ENCODE measurements around the gene ITIH4.

The ITIH4 gene

DNA sequence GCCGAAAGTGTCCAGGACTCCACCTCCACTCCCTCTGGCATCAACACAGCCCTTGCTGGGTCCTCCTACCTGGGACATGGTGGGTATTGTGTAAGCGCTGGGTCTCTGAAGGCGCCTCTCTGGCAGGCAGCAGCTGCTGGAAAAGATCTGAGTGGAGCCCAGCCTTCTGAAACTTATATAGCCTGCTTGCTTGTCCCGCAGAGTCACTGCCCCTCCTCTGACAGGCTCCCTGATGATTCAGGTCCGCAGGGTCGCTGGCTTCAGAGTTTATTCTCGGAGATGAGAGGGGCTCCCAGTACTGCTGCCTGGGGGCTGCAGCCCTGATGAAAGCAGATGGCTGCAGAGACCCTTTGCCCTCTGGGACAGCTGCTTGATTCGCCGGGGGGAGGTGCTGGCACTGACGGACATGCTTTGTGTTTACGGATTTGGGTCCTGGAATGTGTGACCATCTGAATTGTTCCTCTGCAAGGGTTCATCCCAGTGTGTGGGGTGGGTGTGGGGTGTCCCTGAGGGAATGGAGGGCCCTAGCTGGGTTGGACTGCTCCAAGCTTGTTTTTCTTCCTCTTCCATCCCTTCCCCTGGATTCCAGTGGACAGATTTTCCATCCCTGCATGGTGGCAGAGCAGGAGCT lies 4.5 kb upstream of the ITIH4 start, which contains the start of gene MUSTN1:
MUSTN1 (minus strand) TSS at position 149 of the 631 bp plus-strand sequence; CDS start at position 78, 71 bp downstream.
- no peak for DNase-seq

DNA sequence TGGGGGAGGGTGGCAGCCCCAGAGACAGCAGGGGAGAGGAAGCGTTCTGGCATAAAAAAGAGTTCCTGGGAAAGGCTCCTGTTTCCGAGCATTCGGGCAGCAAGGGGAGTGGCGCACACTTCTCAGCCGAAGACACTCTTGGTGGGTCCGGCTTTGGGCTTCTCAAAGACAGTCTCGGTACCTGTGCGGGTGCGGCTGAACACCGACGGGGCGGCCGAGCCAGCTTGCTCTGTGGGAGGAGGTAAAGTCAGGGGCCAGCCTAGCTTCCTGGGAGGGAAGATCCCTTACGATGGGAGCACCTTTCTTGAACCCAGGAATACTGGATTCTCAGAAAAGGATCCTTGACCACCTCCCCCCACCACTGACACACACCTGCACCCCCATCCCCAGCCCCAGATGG lies 2.7 kb upstream of the ITIH4 start:
- DNase-seq: no peak

DNA sequence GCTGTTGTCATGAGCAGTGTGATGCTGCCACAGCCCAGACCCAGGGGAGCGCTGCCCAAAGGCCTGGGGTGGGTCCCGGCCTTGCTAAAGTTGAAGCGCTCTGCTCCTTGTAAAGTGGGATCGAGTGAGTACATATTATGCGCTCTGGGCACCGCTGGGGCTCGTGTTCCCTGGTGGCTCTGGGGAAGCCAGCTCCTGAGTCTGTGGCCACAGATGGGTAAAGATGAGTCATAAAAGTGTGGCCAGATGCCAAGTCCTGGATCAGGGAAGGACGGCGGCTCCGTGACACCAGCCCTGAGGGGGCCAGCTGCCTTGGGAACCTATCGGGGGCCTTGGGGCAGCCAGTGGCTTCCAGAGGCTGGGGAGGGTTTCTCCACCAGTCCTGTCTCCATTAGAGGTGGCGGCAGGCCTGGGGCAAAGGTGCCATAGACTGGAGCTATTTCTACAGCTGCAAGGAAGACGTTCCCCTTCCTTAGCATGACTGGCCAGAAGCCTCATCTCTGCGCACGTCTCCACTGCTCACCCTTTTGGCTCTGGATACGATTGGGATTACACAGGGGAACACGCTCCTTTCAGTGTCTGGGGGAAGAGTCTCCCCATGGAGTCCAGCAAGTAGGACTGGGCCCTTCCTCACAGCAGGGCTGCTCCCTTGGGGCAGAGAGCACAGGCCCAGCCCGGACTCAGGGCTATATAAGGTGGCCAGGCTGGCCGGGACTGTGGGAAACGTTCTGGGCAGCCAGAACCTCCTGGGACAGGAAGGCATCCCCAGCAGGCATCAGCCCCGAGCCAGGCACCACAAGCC lies 1.2 kb upstream of the ITIH4 start:
- DNase-seq: peak in 18 of 58 donors; percentile 1 to 53 (median 20)

DNA sequence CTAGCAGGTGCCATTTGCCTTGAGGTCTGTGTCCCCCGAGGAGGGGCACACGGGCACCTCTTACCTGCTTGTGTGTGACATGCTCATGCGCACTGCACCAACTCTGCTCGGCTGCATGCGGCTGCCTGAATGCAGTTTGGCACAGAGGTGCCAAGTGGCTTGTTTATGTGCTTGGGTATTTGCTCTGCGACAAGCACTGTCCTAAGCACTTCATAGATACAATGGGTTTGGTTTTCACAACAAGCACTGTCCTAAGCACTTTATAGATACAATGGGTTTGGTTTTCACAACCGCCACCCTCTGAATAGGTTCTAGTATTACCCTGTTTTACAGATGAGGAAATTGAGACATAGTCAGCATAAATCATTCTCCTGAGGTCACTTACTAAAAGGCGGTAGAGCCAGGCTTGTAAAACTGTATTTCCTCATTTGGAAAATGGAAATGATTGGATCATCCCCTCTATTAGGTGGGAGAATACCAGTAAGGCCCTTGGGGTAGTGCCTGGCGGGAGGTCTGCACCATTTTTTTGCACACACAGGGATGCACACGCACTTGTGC lies 487 bp downstream of the ITIH4 start:
- no peak for DNase-seq

DNA sequence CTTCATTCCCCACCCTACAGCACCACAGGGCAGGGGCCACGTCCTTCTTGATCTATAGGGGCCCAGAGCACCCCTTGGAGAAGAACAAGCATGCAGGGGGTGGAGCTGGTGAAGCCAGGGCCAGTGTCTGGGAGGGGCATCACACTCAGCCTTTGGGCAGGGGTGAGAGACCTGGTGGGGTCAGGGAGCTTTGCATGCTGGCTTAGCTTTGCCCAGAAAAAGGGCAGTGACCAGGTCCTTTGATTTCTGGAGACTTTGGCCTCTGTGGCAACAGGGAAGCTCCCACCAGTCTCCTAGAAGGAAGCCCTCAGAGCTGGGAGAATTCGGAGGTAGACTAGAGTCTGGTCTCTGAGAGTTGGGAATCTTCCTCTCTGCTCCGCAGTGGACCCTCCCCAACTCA lies 990 bp downstream of the ITIH4 start:
- DNase-seq: no peak

DNA sequence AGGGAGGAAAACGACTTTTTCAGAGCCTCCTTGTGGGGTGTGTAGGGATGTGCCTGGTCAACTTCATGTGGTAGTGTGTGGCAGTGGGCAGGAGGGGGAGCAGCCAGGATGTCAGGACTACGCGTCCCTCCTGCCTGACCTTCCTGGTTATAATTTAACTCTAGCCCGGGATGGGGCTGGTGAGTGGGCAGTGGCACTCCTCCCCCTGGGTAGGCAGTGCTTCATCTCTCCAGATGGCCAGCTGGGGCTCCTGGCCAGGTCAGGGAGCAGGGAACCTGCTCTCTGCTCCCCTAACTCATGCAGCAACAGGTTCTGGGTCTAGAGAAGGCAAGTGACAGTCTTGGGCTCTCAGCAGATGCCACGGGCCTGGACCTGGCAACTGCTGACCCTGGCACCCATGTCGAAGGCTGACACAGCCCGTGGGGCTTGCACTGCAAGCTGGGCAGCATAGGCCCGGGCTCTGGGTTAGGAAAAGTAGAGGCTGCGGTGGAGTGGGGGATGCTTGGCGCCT lies 2.6 kb downstream of the ITIH4 start:
- DNase-seq: no peak

DNA sequence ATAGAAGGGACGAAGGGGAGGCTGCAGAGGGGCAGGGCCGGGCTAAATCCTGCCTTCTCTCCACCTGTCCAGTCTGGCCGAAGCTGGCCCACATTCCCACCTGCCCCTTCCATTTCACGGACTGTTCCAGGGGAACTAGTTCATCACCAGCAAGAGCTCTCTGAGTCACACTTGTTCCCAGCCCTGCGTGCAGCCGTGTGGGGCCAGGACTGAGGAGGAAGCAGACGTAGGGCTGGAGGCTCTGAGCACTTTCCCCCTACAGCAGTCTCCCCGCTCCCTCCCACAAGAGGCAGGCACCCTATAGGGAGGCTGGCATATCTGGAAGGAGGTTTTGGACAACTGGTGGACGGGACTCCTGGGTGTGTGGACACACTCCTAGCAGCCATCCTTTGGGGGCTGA lies 3.0 kb downstream of the ITIH4 start:
- no peak for DNase-seq

DNA sequence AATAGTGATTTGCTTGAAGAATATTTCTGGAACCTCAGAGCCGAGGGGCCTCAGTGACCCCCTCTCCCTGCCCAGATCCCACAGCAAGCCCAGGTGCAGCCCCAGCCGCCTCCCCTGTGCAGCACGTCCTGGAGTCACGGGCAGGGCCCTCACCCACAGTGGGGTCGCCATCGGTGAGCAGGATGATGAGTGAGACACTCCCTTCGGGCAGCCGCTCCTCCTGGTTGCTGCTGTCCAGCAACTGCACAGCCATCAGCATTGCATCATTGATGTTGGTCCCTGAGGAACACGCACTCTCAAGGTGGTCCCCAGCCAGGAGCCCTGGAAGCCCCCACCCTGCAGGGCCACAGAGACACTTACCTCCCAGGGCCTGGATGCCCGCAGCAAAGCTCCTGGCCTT lies 6.4 kb downstream of the ITIH4 start:
- no peak for DNase-seq

DNA sequence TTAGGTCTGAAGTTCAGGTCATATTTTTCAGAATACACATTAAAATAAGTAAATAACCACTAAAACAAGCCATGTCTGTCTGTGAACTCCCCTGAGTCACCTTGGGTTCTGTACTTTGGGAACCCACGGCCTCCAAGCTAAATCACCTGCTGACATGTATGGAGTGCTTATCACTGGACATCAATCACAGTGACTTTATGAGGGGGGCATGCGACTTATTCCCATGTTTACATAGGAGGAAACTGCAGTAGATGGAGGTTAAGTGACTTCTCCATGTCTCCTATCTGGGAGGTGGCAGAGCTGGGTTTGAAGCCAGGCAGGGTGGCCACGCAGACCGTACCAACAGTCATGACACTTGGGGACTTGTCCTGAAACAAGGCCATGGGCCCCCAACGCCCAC lies 8.1 kb downstream of the ITIH4 start:
- no peak for DNase-seq

DNA sequence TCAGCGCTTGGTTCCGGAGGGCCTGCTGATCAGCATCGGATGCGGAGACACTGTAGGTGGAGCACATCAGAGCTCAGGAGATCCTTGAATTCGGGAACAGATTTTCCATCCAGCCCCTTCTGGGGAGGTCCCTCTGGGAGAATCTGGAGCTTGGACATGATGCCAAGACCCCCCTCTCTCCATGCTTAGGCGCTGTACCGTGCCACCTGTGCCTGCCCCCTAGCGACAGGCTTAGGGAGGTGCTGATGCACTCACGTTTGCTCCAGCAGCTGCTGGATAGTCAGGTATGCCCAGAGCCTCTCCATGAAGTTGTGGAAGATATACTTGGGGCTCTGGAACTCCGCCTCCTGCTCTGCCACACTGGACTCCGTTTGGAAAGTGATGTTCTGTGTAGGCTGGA lies 9.7 kb downstream of the ITIH4 start:
- DNase-seq: no peak

DNA sequence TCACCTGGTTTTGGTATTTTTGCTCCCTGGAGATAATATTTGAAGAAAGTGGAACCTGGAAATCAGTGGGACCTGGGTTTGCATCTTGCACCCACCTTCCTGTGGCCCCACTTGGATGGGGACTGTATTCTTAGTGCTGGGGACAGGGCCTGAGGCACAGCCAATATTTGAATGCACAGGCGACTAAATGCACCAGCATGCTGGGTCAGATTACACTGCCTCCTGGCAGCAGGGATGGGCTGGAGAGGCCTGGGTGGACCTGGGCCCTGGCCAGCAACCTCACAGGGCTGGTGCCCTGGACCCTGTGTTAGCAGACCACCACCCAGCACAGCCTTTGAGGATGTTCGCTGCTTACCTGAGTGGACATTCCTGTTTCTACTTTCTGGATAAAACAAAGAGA lies 10.5 kb downstream of the ITIH4 start:
- no peak for DNase-seq

DNA sequence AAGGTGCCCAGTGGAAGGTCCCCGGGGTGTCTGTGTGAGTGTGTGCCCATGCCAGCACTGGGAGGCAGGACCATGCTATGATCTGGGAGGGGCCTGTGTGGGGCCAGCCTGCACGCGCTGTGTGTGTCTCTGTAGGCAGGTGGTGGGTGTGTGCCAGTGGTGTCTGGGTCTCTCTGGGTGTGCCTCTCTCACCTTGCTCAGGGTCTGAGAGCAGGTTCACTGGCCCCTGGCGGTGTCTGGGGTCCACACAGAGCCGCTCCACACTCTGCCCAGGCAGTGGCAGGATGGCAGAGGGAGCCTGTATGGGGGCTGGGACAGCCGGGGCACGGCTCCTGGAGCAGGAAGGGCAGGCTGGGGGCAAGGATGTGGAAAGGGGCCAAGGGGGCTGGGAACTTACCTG lies 12.6 kb downstream of the ITIH4 start:
- no peak for DNase-seq

DNA sequence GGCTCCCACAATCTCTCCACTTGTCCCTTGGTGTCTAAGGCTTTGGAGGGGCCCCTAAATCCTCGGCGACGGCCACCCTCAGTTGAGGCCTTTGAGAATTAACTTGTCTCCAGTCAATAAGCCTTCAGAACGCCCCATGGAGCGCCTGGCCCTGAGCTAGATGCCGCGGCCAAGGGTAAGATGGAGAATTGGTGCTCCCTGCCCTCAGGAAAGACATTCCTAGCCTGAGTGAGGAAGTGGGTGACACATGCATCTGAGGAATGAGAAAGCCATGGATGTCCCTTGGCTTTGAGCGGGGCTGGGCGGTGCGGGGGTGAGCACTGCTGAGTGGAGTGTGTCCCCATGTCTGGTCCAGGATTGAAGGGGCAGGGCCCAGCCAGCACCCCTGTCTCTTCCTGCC lies 13.3 kb downstream of the ITIH4 start:
- DNase-seq: no peak

DNA sequence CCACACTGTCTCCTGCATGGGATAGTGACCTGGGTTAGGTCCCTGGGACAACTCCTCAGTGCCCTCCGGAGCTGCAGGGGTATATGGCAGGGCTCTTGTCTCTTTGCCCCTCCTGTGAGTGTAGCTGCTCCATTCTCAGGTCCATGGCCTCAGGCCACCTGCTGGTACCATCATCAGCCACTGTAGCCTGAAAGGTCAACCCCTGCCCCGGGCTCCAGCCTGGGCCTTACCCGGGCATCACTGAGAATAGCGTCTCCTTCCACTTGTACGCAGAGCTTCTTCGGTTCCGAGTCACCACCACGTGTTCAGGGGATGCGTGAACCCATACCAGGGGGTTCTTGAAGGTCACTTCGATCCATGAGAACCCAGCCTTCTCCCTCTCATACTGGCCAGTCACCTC lies 13.8 kb downstream of the ITIH4 start:
- DNase-seq: no peak

DNA sequence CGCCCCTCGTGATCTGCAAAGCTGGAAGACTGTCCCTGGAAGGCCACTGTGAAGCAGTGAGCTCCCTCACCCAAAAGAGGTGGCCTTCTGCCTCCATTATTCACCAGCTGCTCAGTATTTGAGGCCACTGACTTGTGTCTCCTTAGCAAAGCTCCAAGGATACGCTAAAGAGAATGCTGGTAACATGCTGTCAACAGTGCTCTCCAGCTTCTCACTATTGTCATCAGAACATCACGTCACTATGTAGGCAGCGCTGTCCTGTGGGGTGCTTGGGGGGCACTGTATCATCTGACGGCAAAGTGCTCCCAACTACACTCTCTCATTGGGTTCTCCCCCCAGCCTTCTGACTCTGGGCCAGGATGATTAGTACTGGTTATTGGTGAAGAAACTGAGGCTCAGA lies 14.3 kb downstream of the ITIH4 start:
- no peak for DNase-seq

DNA sequence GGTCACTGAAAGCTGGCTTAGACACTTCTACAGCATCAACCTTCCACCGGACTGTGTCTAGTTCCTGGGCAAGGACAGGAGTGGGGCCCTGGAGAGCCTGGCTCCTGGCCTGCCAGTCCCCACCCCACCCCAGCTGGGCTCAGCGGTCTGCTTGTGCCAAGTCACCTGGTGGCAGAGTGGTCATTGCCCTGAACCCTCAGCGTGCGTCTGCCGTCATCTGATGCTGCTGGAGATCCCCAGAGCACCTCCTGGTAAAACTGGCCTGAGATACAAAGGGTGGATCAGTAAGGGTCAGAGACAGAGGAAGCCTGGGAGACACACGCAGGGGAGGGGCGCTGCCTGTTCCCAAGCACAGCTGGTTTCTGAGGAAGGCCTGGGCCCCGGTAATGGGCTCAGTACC lies 16.7 kb downstream of the ITIH4 start:
- DNase-seq: no peak

DNA sequence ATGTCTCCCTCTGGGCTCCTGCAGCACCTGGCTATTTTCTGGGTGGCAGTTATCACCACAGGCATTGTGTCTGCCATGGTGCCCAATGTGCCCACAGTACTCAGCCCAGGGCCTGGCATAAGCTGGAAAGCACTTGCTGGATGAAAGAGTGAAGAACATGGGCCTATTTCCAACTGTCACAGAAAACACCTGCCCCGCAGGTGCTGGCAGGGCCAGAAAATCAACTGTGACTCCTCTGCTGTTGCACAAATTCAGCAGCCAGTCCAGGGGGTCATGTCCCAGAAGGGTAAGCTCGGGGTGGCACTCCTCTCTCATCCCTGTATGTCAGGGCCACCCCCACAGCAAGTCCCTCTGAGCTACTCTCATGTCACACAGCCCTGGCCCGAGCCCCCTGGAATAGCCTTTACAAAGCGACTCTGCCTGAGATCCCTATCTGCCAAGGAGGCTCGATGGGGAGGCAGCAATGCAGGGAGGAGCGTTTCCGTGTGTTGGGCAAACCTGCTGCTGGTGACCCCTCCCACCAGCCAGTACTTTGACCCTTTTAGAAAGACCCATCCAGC lies 18.9 kb downstream of the ITIH4 start:
- DNase-seq: no peak

DNA sequence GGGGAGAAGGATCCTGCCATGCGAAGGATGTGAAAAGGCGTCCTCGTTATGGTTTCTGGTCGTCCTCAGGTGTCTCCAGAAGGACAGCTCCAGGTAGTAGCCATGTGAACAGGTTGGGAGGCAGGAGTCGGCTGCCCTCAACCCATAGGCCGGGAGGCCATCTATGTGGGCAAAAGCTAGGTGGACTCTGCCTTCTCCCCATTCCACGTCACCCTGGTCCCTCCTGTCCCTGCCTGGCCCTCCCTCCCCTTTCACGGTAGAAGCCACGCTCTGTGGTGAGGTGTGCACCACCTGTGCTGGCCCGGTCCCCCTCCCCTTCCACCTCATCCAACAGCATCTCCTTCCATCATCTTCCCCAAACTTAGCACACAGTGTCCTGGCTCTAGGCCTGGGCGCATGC lies 19.5 kb downstream of the ITIH4 start:
- DNase-seq: no peak

DNA sequence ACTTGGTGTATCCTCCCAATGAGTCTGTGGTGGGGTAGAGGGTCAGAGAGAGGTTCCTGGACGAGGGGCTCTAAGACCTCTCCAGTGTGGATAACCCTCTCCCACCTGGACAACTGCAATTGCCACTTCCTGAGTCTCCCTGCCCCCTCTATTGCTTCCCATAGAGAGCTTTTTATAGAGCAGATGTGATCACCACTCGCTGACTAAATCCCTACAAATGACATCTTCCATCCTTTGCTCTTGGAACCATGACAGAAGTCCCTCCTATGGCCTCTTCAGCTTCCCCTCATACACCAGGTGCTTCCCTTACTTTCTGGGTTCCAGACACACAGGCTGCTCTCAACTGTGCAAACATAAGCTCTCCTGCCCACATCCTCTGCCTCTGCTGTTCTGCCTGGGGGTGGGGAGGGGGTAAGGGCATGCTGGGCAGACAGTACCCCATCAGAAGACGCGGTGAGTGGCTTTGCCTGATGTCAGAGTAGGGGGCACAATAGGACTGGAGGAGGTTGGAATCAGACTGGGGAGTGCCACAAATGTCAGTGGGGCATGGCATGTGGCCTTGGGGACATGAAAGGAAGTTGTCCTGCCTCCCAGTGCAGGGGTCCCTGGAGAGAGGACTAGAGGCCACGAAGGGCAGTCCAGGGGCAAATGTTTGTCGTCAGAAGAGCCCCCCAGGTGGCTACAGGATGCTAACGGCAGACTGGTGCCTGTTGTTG lies 20.7 kb downstream of the ITIH4 start:
- DNase-seq: no peak

DNA sequence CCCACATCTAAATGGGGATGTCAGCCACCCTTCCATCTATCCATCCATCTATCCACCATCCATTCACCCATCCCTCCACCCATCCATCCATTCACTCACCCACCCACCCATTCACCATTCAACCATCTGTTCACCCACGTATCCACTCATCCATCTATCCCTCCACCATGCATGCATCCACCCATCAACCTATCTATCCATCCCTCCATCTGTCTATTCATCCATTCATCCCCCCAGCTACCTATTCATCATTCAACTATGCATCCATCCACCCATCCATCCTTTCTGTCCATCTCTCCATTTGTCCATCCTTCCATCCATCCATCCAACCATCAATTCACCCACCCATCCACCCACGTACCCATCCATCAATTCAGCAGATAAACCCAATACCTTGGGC lies 21.3 kb downstream of the ITIH4 start:
- no peak for DNase-seq

DNA sequence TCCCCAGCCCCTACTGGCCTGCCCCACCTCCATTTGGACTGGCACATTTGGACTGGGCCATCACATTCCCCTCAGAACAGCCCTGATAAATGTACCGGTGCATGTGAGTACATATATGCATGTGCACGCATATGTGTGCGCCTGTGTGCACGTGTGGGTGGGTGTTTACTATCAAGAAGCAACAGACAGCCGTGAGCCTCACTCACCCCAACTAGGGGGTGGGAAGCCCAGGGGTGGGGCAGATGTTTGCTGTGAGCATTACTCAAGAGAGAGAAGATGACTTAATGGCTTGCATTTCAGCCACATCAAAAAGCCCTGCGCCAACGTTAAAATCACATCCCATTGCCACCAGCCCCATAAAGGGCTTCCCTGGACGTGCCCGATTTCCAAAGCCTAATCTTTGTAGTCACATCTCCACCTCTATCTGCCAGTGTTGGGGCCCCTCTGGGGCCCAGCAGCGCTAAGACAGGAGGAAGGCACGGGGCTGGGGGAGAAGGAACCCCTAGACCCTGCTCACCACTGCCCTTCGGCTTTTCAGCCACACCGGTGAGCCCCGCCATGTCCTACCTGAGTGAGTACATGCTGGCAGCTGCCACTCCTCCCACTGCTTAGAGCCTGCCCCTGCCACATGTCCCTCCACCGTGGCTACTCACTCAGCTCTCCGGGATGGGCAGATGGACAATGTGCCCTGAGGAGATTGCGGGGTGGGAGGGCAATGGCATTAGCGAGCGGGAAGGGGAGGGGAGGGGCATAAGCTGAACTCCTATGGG lies 25.0 kb downstream of the ITIH4 start:
- no peak for DNase-seq
